NCI-H2227 (cell line): ENCODE results near the gene TYMS.
A peak's percentile ranks its signal among the peaks of the same experiment; 100 is the strongest.

ENCODE experiments used
- DNase-seq: peaks from one replicate; lab custom pipeline; 2025; ENCODE audit not compliant: unreplicated experiment; lab: John Stamatoyannopoulos, UW

TYMS gene

DNA sequence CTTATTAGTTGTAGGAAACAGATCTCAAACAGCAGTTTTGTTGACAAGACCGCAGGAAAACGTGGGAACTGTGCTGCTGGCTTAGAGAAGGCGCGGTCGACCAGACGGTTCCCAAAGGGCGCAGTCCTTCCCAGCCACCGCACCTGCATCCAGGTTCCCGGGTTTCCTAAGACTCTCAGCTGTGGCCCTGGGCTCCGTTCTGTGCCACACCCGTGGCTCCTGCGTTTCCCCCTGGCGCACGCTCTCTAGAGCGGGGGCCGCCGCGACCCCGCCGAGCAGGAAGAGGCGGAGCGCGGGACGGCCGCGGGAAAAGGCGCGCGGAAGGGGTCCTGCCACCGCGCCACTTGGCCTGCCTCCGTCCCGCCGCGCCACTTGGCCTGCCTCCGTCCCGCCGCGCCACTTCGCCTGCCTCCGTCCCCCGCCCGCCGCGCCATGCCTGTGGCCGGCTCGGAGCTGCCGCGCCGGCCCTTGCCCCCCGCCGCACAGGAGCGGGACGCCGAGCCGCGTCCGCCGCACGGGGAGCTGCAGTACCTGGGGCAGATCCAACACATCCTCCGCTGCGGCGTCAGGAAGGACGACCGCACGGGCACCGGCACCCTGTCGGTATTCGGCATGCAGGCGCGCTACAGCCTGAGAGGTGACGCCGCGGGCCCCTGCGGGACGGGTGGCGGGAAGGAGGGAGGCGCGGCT, at the start of gene TYMS:
Gene TYMS (plus strand): TSS at position 343 of the 690 bp plus-strand sequence. CDS start 90 bp downstream, at position 433.
- peak; percentile 94 for DNase-seq

DNA sequence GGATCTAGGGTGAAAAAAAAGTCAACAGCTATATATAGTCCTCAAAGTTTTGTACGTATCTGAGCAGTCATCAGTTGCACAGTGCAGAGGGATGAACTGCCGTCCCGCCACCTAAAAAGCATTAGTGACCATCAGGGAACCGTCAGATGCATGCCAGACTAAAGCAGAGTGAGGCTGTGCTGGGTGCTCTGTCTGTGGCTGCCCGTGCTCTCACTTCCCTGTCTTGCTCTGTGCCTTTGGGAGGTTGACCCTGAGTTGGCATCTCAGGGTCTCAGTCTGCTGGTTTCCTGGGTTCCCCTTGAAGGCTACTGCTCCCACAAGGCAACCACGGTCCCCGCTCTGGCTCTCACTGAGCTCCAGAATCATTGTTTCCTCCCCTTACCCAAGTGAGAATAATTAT, 49.5 kb upstream of the TYMS start:
- DNase-seq, result no peak

DNA sequence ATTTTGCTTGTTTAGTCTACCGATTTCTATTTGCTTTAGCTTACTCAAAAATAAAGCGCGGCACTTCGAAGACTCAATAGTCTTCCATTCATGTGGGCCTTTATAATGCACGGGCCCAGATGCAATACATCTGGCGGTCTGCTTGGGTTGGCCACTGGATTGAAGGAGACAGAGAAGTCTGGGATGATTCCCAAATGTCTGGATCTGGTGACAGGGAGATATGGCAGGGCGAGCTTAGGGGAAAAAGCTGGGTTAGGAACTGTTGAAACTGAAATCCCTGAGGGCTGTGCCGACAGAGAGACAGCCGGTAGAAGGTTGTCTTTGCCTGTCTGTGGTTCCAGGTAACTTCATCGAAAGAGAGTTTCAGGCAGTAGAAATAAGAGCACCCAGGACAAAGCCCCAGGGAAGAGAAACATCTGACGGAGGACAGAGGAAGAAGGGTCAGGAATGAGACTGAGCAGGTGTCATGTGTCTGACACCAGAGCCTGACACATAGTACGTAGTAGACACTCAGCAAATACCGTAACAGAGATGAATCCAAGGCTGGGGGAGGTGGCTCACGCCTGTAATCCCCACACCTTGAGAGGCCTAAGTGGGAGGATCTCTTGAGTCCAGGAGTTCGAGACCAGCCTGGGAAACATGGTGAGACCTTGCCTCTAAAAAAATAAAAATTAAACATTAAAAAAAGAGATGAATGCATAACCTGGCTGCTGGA, 47.1 kb upstream of the TYMS start:
- no peak for DNase-seq

DNA sequence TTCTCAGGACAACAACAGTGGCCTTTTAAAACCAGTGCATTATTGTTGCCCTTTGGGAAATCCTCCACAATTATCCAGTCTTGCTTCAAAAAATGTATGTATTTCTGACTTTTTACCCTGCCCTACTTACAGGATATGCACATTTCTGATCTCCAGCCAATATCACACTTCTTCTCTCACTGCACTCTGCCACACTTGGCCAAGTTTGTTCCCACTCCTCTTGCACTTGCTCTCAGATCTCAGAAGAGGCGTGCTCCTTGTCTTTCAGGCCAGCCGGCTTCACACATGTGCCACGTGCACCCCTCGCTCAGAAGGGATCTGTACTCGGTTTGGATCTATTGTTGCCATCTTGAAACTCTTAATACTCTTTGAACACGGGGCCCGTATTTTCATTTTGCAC, 45.3 kb upstream of the TYMS start:
- no peak for DNase-seq

DNA sequence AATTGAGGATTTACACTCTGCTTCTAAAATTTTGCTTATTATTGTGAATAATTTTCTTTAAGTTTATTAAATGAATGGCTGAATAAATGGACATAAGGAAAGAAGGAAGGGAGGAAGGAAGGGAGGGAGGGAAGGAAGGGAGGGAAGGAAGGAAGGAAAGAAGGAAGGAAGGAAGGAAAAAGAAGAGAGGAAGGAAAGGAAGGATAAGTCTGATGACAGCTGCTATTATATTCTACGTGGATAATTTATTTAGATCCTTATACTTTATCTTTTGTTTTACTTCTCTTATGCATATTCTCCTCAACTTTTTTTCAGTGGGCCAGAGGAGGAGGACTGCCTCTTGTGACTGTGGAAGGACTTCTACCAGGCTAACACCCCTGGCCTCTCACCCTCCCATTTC, 43.3 kb upstream of the TYMS start:
- no peak for DNase-seq

DNA sequence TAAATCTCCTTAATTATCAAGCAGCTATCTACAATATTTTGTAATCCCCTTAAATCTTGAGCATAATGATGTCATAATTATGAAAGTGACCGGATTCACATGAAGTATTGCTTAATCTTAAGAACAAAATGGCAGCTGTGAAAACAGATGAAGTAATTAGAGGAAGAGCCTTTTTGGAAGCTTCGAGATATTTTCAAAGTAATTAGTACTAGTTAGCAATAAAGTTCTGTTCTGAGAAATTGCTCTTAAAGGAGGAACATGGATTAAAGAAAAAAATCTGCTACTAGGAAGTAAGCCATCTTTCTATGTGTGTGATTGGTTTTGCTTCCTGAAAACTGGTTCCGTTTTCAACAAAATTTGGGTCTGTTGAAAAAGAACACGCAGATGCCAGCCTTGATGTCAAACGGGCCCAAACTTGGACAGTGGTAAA, 42.3 kb upstream of the TYMS start:
- no peak for DNase-seq

DNA sequence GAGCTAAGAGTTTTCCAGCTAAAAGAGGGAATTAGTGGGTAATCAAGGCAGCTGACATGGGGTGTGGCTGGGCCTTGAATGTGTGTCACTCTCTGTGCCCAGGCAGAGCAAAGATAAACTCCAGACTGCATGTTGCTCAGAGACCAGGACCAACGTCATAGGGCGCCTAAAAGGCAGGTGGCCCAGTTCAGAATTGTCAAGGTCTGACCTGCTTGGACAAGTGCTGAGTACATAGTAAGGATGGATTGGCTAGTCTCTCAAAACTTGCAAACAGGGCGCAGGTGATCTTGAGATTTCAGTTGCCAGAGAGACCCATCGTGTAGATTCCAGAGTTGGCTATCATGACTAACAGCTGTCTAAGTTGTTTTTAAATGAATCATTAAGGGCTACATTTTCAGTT, 41.7 kb upstream of the TYMS start:
- DNase-seq, result no peak

DNA sequence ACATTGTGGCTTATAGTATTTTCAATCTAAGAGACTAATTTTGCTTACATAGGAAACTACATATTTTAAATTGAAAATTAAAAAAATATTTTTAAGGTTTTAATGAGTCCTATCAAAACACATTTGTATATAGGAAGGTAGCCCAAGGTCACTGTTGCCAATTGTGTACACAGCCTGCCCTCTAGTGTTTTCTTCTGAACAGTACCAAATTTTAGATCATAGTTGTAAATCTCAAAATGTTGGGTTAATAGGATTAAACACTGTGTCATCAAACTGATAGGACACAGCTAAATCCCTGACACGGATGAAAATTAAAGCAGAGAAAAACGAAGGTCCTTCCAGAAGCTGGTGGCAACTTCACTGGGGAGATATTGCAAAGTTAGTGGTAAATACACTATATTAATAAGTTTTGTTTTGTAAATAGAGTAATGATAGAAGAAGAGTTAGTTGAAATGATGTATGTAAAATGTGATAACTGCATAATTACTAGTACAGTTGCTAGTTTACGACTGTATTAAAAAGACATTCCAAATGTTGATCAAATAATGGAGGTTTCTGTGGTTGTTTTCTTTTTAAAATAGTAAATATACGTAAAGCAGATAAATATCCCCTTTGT, 41.0 kb upstream of the TYMS start:
- DNase-seq, result peak; percentile 34

DNA sequence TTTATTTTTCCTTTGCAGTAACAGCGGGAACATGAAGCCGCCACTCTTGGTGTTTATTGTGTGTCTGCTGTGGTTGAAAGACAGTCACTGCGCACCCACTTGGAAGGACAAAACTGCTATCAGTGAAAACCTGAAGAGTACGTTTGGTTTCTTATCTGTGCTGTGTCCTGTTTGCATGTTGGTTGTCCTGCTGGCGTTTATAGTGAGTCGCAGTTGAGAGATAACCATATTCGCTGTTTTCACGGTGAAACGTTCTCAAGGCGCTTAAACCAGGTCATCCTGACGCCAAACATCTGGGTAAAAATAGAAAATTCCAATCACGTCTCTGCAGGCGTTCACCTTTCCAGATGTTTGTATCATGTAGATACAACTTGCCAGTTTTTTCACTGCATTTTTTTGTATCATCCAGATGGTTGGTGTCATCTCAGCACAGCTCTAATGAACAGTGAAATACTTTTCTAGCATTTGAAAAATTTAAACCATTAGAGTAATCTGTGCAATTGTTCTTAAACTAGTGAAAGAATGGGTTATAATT, 39.4 kb upstream of the TYMS start:
- DNase-seq, result no peak

DNA sequence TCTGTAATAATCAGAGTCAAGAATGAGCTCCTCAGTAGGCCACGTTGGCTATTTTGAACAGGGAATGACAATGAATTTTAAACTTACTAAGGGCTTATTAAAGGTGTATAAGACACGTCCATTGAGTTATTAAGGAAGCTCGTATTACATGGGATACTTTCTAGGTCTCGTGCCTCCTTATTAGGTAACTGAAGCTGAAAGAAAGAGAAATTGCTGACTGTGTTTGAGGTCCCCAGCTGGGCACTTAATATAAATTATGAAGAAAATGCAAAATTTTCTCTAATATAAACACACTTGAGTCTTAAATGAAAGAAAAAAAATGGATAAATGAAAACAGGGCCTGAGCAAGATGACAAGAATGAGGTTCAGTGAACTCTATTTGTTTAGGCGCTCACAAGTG, 38.8 kb upstream of the TYMS start:
- DNase-seq, result no peak

DNA sequence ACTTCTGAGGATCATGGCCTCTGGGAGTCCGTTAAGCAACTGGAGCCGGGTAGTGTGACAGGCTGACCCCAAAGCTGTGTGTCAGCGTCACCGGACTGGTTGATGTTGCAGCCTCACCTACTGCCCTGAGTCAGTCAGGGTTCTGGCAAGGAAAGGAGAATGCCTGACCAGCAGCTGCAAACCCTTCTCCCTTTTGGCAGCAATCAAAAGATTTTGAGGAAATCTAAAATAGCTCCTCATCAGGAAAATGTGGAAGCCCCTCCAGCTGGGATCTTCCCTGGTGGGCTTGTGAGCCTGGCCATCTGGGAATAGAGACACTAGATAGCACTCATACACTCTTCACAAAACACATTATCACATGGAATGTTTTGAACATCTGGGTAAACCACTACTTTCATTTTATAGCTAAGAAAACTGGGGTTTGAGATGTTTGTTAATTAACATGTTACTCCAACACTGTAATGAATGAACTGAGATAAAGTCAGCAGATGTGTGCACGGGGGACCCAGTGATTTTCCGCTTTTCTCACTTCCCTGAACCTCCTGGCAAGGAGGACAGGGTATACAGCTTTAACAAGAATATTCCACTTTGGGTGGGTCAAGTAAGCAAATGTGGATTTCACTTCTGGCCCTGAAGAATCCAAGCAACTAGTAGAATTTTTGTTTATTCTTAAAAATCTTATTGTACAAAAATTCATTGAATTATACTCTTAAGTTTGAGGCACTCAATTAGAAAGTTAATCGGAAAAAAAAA, 36.0 kb upstream of the TYMS start:
- DNase-seq, result no peak

DNA sequence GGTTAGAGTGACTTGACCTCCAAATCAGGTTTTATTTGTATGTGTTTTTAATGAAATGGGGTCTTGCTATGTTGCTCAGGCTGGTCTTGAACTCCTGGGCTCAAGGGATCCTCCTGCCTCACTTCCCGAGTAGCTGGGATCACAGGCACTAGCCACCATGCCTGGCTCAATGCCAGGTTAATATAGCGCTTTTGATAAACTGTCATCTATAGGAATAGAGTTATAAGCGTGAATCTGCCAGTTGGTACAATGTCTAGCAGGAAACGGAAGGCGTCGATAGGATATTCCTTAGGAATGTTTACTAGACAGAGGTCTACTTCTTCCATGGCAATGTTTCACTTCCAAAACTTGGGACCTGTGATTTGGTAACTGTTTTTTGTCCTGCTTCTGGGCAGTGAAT, 35.2 kb upstream of the TYMS start:
- no peak for DNase-seq

DNA sequence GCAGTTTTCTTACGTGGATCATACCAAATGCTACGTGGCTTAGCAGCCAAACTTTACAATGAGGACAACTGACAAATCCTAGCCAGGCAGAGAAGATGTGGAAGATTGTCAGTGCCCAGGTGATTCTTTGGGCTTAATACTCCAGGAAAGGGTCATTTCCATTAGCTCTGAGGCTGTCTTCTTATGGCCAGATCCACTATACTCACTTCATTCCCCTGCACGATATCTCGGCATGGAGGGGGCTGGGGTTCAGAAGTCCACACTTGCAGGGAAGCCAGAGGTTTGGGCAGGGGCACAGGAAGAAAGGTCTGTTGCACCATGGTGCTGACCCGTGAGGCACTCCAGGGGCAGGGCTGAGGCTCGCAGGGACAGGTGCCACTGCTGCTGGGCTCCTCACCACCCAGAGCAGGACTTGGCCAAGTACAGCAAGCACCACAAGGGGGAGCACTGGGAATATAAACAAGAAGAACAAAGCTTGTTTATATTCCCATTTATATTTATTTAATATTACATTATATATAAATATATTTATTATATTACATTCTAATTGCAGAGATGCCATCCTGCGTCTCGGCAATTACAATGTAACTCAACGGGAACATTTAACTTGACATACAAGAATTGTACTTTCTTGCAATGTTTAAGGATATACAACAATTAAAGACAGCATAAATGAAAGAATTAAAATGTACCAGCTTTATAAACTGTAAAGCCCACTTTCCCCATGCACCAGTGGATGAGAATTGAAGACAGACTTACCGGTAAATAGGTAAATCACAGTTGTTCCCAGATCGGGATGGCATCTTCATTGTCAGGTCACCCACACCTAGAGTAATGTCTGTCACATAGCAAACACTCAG, 33.5 kb upstream of the TYMS start:
- peak; percentile 67 for DNase-seq

DNA sequence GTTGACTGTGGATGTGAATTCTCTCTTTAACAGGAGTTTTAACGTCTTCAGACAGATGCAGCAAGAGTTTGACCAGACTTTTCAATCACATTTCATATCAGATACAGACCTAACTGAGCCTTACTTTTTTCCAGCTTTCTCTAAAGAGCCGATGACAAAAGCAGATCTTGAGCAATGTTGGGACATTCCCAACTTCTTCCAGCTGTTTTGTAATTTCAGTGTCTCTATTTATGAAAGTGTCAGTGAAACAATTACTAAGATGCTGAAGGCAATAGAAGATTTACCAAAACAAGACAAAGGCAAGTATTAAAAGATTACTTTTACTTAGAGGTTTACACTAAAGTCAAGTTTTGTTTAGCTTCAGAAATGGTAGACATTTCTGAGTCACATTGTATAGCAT, 30.2 kb upstream of the TYMS start:
- no peak for DNase-seq

DNA sequence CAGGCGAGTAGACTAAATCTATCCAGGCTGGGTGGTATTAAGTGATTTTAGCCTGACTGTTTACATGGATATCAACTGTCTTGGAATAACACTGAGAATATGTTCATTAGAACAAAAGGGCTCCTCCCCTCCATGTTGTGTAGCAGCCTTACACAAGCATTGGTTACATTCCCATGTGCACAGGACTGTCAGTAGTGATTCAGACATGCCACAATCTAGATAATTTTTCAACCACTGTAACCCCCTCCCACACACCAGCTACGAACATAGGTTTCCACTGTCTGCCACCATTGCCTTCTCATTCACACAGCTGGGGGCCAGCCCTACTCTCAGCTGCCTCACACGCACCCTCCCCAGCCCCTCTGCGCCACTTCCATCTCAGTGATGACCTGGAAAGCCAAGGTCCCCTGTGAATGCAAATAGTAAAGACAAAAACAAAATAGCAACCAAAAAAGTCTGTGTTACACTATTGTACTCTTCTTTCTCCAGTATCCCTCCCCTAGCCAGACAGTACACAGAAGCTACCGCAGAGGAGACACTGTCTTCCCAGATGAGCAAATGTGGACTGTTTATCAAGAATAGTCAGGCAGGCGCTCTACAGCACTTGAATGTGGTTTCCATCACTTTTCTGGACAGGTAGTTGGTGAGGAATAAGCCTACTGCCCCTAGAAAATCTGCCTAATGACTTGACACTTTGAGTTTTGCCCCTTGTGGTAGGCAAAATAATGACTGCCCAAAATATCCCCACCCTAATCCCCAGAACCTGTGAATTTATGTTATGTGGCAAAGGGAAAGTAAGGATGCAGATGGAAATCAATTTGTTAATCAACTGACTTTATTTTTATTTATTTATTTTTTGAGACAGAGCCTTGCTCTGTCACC, 27.9 kb upstream of the TYMS start:
- DNase-seq, result no peak

DNA sequence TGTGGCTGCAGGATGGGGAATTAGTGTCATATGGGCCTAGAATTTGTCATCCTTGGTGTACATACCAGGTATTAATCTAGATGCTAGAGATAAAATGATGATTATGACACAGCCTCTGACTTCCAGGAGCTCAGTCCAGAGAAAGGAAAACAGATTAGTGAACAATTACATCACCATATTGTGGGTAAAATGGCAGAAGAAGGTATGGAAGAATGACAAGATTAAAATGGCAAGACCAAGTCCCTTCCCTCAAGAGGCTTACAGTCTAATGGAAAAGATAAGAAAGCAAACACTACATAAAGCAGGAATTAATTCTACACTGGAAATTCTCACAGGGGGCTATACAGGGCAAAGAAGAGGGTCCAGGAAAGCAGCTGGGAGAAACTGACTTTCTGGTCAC, 25.9 kb upstream of the TYMS start:
- DNase-seq, result no peak

DNA sequence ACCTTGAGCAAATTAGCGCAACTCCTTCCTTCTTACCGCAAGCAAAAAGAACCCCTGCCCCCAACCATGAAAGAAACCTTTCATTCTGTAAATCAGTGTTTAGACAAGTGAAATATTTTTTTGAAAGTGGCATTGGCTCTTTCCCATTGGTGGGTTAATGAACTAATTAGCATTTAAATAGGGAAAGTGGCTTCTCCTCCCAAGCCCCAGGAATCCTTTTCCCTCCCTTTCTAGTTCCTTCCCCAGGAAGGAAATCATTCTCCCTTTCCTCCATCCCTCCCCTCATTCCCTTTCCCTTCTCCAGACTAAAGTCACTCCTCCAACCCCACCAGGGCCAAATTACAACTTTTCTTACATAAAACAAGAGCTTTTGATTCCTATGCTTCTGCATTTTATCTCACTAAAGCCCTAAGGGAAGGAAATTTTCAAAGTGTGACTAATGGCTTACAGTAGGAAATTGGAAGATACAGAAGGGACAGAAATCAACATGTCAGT, 22.9 kb upstream of the TYMS start:
- DNase-seq, result no peak

DNA sequence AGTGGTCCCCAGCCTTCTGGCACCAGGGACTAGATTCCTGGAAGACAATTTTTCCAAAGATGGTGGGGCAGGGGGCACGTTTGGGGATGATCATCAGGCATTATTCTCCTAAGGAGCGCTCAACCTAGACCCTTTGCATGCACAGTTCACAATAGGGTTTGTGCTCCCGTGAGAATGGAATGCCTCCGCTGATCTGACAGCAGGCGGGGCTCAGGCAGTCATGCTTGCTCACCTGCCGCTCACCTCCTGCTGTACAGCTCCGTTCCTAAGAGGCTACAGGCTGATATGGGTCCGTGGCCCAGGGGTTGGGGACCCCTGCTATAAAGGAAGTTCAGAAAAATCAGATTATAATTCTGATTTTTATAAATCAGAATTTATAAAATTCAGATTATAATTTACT, 22.3 kb upstream of the TYMS start:
- no peak for DNase-seq

DNA sequence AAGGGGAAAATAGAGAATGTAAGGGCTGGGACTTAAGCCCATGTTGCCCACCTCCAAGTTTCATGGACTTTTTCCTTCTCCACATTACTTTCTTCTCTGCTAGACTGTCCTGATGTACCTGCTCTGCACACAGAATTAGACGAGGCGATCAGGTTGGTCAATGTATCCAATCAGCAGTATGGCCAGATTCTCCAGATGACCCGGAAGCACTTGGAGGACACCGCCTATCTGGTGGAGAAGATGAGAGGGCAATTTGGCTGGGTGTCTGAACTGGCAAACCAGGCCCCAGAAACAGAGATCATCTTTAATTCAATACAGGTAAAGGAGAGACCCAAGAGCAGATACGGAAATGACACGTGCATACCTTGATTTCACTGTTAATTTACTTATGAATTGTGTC, 16.2 kb upstream of the TYMS start:
- DNase-seq, result no peak
